Cardiac muscle cell (in vitro differentiated cells and primary cell): ENCODE results near the gene SPACDR. TPM values are rescaled to one million over a fixed set of nuclear protein-coding genes. Genes with fewer than 3 reads are reported as not detected.

ENCODE experiments used
- DNase-seq, 2 donors: peaks; one replicate each; pipeline versions ENCODE4 v3.0.0 to v3.0.0-alpha.2; 2010 to 2017; ENCODE audit warnings: low read depth in 1 of 2, low spot score in 1 of 2
- H3K27ac ChIP-seq: fragments of 200-600 bp; sonication (generic); 2 replicates; pipeline ENCODE4 v1.5.1; 2016
- H3K27me3 ChIP-seq: fragments of 200-600 bp; sonication (generic); 2 replicates; pipeline ENCODE4 v1.6.0; 2016; ENCODE audit warnings: control low read depth
- H3K36me3 ChIP-seq: fragments of 200-600 bp; sonication (generic); 2 replicates; pipeline ENCODE4 v1.5.1; 2016; ENCODE audit warnings: control low read depth
- H3K4me1 ChIP-seq: fragments of 200-600 bp; sonication (generic); 2 replicates; pipeline ENCODE4 v1.8.1; 2017; ENCODE audit warnings: low read depth, mild to moderate bottlenecking, mixed run types
- H3K4me3 ChIP-seq: fragments of 200-600 bp; sonication (generic); 2 replicates; pipeline ENCODE4 v1.5.1; 2016; ENCODE audit warnings: mild to moderate bottlenecking
- H3K9me3 ChIP-seq: fragments of 200-600 bp; sonication (generic); 2 replicates; pipeline ENCODE4 v1.5.1; 2017; ENCODE audit warnings: low read depth, mild to moderate bottlenecking, control low read depth
- polyA plus RNA-seq: library from polyadenylated mRNA; unstranded; fragments of >200 nt; fragmentation: Nextera tagmentation; extraction: Ambion mirVana; gene quantifications from 2 replicates; pipeline ENCODE4 v1.2.1, GENCODE V29; 2016
- total RNA-seq: library from RNA; depleted of rRNA; stranded (reverse); fragments of >200 nt; gene quantifications from 2 replicates; pipeline ENCODE4 v1.2.3, GENCODE V29; 2016
- TF ChIP-seq, protein P1 (sequence below): IDR thresholded peaks from 2 replicates; pipeline ENCODE4 v1.5.1; 2012; ENCODE audit warnings: low read depth, mild to moderate bottlenecking, low read length

Gene SPACDR
- total and polyA plus RNA-seq, 2 experiments from 2014 or later = 1.2 to 1.6 TPM

- peak within 1 kb of the TSS; percentile 77 for H3K4me3 ChIP-seq
- no peaks in the 10 kb centered on the region for H3K9me3 ChIP-seq
- peaks cover 22% of the 10 kb centered on the region for H3K4me1 ChIP-seq
- peak within 1 kb of the TSS; percentile 100 for H3K27ac ChIP-seq
- H3K27me3 ChIP-seq = no peaks in the 10 kb centered on the region
- TF ChIP-seq, protein P1, sequence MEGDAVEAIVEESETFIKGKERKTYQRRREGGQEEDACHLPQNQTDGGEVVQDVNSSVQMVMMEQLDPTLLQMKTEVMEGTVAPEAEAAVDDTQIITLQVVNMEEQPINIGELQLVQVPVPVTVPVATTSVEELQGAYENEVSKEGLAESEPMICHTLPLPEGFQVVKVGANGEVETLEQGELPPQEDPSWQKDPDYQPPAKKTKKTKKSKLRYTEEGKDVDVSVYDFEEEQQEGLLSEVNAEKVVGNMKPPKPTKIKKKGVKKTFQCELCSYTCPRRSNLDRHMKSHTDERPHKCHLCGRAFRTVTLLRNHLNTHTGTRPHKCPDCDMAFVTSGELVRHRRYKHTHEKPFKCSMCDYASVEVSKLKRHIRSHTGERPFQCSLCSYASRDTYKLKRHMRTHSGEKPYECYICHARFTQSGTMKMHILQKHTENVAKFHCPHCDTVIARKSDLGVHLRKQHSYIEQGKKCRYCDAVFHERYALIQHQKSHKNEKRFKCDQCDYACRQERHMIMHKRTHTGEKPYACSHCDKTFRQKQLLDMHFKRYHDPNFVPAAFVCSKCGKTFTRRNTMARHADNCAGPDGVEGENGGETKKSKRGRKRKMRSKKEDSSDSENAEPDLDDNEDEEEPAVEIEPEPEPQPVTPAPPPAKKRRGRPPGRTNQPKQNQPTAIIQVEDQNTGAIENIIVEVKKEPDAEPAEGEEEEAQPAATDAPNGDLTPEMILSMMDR = no peak
- no peaks in the 10 kb centered on the region for H3K36me3 ChIP-seq
- DNase-seq = peak; percentile 94 to 98
Observed at GRCh38 chr7:100428199-100428966, 35.7 kb downstream of the SPACDR start, which contains the start of gene ZCWPW1. ZCWPW1 (minus strand) TSS chr7:100428703; CDS start chr7:100420649, 8,054 bp downstream.

DNA sequence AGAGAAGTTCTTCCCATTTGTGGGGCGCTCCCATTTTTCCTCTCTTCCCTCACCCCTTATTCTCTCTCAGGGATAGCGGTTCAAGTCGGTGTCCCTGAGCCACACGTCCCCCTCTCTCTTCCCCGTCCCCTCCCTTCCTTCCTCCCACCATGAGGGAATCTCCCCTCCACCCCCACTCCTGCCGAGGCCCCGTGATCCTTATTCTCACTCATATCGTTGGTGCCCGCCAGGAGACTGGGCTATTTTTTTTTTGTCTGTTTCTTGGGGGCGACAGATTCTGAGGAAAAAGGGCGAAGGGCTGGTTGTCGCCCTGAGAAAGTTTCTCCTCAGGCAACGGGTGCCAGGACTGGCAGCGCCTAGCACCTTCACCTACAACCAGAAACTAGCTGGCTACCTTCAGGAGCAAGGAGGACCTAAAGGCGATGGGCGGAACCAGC lies 36.3 kb downstream of the SPACDR start:
- H3K27ac ChIP-seq = peak overlapping the region; percentile 100
- H3K4me3 ChIP-seq = peak overlapping the region; percentile 77
- H3K36me3 ChIP-seq = no peaks in the 10 kb centered on the region
- TF ChIP-seq, protein P1 = no peak
- no peak for DNase-seq
- H3K4me1 ChIP-seq = peaks cover 21% of the 10 kb centered on the region
- H3K9me3 ChIP-seq = no peaks in the 10 kb centered on the region
- H3K27me3 ChIP-seq = no peaks in the 10 kb centered on the region

DNA sequence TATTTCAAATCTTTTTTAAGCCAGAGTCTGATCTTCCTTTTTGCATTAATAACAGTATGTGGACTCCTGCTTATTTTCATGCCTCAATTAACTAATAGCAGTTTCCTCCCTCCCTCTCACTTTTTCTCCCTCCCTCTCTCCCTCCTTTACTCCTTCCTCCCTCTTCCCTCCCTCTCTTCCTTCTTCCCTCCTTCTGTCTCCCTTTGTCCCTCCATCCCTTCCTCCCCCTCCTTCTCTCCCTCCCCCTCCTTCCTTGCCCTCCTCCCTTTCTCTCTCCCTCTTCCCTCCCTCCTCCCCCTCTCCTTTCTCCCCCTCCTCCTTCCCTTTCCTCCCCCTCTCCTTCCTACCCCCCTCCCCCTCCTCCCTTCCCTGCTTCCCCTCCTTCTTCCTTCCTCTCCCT lies 37.5 kb downstream of the SPACDR start:
- H3K27me3 ChIP-seq = no peaks in the 10 kb centered on the region
- DNase-seq = no peak
- no peak overlapping the region for H3K27ac ChIP-seq
- no peaks in the 10 kb centered on the region for H3K36me3 ChIP-seq
- TF ChIP-seq, protein P1 = no peak
- H3K4me3 ChIP-seq = no peak overlapping the region
- H3K4me1 ChIP-seq = peaks cover 9% of the 10 kb centered on the region
- H3K9me3 ChIP-seq = no peaks in the 10 kb centered on the region

DNA sequence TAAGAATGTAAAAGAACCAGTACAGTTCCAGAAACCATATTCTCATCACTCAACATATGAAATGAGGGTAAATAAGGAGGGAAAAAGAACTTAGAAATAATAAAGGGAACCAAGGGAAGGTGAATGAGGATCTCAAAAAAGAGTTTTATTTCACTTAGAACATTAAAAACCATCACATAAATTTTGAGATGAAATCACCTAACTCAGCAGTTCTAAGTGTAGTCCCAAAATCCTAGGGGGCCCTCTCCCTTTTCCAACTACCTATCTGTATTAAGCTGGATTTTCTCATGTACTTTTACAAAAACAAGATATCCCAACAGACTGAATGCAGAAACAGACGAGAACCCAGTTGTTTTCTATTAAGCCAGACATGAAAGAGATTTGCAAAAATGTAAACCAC lies 38.7 kb downstream of the SPACDR start:
- Histone ChIP-seq H3K9me3 (no peaks in the 10 kb centered on the region), H3K27ac (no peak overlapping the region), H3K27me3 (no peaks in the 10 kb centered on the region), H3K4me1 (no peaks in the 10 kb centered on the region), H3K36me3 (no peaks in the 10 kb centered on the region), H3K4me3 (no peak overlapping the region)
- TF ChIP-seq, protein P1 = no peak
- no peak for DNase-seq

- no peaks in the 10 kb centered on the region for H3K36me3 ChIP-seq
- H3K4me3 ChIP-seq = no peak overlapping the region
- TF ChIP-seq, protein P1 = no peak
- no peaks in the 10 kb centered on the region for H3K9me3 ChIP-seq
- H3K27me3 ChIP-seq = no peaks in the 10 kb centered on the region
- no peak overlapping the region for H3K27ac ChIP-seq
- no peaks in the 10 kb centered on the region for H3K4me1 ChIP-seq
- no peak for DNase-seq
Observed at GRCh38 chr7:100423315-100423714, 40.7 kb downstream of the SPACDR start.
